GM12878 (cell line): Measurements from ENCODE around the gene RPS19BP1.

ENCODE experiments used
- PRDM15 ChIP-seq: fragments of 450-650 bp; formaldehyde crosslinking; IDR thresholded peaks from 2 replicates; pipeline ENCODE4 v1.4.0; 2020; ENCODE audit warnings: mild to moderate bottlenecking, moderate library complexity
- SIX5 ChIP-seq: IDR thresholded peaks from 2 replicates; pipeline ENCODE4 v1.6.1; 2011; ENCODE audit warnings: mild to moderate bottlenecking, low read depth, low read length, moderate library complexity; ENCODE audit not compliant: severe bottlenecking
- SMARCA5 ChIP-seq: fragments of 450-650 bp; IDR thresholded peaks from 2 replicates; pipeline ENCODE4 v1.6.1; 2017; ENCODE audit warnings: mild to moderate bottlenecking

GRCh38 chr22:39480557-39480956 is 52.0 kb downstream of the RPS19BP1 start:
- TF ChIP-seq PRDM15 (CRISPR knock-in tag) = no peak
- TF ChIP-seq SMARCA5 = no peak
- no peak for TF ChIP-seq SIX5
